HG02588 (cell line): ENCODE results near the gene DLL3.
A peak's percentile ranks its signal among the peaks of the same experiment; 100 is the strongest.

Source experiments
- ATAC-seq: cut with Tn5 transposase; IDR thresholded peaks from one replicate; pipeline ENCODE4 v1.9.1; 2021; ENCODE audit warnings: mild to moderate bottlenecking, moderate library complexity; ENCODE audit not compliant: unreplicated experiment

DLL3 gene

GRCh38 chr19:39481229-39481545, 17.6 kb upstream of the DLL3 start:
- ATAC-seq, result no peak

GRCh38 chr19:39481676-39482075, 17.1 kb upstream of the DLL3 start:
- ATAC-seq, result no peak

GRCh38 chr19:39483141-39483540, 15.6 kb upstream of the DLL3 start:
- ATAC-seq, result no peak

DNA sequence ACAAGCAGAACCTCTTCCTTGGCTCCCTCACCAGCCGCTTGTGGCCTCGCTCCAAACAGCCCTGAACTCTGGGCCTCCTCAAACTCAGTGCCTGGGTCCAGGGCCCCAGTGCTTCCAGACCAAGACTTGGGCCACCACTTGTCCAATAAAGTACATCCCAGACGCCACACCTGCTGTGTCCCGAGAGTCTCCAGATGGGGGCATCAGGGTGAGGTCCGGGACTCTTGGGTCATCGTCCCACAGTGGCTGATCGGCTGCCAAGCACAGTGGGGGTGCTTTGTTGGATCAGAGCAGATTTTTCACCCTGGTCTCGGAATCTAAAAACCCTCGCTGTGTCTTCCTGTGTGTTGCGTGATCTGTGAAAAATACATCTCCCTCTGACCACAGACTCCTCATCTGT, 9.0 kb upstream of the DLL3 start:
- ATAC-seq, result no peak

DNA sequence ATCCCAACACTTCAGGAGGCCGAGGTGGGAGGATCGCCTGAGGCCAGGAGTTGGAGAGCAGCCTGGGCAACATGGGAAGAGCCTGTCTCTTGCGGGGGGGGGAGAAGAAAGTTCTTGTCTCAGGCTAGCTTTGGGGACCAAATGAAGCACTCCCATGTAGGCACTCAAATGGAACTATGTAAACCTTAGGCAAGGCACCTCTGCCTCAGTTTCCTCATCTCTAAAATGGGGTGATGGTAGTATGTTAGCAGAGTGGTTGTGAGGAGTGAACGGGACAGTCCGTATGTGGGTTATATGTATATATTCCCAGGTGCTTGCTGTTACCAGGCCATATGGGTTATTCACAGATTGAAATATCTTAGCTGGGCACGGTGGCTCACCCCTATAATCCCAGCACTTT, 6.5 kb upstream of the DLL3 start:
- no peak for ATAC-seq

- ATAC-seq, result no peak
These were observed 6.0 kb upstream of the DLL3 start for GRCh38 chr19:39492788-39493187.

GRCh38 chr19:39494661-39495060, 4.1 kb upstream of the DLL3 start:
- no peak for ATAC-seq

GRCh38 chr19:39496063-39496462, 2.7 kb upstream of the DLL3 start:
- no peak for ATAC-seq

DNA sequence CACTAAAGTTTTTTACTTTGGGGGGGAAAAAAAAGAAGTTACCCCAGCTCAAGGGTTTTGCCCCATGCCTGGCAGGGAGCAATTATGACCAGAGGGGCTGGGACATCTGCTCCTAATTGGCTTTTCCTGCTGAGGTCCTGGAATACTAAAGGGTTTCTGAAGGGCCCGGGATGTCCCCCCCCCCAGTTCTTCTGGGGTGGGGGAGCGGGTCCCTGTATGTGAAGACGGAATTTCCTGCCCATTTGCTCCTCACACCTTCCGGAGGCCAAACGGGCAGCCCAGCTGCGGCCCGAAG, 1.1 kb upstream of the DLL3 start:
- ATAC-seq, result no peak

DNA sequence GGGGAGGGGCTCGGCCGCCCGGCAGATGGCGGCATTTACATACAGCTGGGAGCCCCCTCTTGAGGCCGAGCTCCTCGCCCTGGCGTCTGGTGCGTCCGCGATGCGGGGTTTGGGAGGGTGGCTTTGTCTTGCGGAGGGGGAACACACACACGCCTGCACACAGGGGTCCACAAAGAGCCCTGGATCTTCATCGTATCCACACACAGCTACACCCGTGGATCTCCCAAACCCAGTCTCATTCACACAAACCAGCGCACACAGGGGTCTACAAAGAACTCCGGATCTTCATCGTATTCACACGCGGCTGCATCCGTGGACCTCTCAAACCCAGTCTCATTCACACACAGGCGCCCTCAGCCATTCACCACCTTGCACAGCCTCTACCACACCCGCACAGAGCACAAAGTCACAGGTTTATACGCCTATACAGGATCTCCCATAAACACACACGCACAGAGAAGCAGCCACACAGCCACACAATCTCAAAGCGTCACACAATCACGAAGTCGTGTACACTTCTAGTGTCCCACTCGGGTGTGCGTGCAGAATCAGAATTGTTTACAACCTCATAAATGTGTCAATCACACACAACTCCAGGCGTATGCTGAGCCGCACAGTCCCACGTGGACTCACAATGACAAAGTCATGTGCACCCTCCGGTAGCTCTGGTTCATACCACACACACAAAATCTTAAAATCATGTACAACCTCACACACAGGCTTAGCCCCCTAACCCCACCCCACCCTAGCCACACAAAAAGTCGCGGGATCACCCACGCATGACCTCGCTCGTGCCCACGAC, 550 bp upstream of the DLL3 start:
- no peak for ATAC-seq

GRCh38 chr19:39499932-39500331, 1.2 kb downstream of the DLL3 start:
- no peak for ATAC-seq

GRCh38 chr19:39500543-39500942, 1.8 kb downstream of the DLL3 start:
- ATAC-seq, result no peak

DNA sequence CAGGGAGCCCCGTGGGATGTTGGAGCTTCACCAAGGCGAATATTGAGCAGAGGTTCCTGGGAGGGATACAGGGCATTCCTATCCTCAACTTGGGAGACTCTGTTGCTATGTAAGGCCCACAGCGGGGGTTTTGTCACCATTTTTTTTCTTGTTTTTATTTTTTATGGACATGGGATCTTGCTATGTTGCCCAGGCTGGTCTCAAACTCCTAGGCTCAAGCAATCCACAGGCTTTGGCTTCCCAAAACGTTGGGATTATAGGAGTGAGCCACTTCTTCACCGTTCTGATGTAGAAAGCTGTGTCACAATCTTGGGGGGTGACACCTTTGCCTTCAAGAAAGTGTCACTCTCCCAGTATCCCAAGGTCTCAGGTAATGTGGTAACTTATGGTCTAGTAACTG, 2.6 kb downstream of the DLL3 start:
- no peak for ATAC-seq

DNA sequence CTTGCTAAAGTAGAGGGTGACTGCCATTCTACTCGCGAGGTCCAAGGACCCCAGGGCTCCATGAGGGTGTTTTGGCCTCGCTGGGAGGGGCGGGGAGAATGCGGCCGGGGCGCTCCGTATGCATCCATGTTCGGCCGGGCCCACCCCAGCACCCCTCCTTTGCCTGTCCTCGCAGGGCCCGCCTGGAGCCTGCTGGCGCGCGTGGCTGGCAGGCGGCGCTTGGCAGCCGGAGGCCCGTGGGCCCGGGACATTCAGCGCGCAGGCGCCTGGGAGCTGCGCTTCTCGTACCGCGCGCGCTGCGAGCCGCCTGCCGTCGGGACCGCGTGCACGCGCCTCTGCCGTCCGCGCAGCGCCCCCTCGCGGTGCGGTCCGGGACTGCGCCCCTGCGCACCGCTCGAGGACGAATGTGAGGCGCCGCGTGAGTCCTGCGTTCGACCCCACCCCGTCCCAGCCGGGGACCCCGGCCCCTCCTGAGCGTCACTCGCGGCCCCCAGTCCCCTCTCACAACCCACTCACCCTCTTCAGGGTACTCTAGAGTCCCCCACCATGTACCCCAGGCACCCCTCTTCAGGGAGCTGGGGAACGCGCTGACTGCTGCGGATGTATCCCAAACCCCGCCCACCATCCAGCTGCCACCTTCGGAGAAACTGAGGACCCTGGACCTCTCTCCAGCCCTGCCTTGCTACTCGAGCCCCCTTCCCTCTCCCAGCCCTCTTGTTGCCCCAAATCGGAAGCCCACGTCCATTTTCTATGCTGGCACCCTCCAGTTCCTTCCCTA, 4.1 kb downstream of the DLL3 start:
- no peak for ATAC-seq

DNA sequence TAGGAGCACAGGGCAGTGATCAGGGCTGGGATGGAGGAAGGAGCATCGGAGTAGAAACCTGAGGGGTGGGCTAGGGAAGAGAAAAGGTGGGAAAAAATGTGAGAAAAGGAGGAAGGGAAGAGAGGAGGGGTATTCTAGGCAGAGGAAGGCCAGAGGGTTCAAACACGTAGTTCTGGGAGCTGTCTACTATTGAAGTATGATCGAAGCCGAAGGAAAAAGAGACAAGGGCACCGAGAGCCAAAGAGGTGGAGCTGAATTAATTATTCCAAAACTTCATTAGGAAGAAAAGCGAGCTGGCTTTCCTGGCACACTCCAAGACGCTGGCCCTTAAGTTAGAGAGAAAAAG, 7.8 kb downstream of the DLL3 start:
- ATAC-seq, result no peak

GRCh38 chr19:39506944-39507714, 8.4 kb downstream of the DLL3 start:
- ATAC-seq, result peak; percentile 51

DNA sequence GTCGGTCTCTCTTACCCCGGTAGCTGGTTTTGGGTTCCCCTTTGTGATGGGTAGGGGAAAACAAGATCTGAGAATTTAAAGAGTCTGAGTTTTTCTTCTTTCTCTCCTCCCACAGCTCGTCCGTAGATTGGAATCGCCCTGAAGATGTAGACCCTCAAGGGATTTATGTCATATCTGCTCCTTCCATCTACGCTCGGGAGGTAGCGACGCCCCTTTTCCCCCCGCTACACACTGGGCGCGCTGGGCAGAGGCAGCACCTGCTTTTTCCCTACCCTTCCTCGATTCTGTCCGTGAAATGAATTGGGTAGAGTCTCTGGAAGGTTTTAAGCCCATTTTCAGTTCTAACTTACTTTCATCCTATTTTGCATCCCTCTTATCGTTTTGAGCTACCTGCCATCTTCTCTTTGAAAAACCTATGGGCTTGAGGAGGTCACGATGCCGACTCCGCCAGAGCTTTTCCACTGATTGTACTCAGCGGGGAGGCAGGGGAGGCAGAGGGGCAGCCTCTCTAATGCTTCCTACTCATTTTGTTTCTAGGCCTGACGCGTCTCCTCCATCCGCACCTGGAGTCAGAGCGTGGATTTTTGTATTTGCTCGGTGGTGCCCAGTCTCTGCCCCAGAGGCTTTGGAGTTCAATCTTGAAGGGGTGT, 9.1 kb downstream of the DLL3 start:
- ATAC-seq, result no peak

DNA sequence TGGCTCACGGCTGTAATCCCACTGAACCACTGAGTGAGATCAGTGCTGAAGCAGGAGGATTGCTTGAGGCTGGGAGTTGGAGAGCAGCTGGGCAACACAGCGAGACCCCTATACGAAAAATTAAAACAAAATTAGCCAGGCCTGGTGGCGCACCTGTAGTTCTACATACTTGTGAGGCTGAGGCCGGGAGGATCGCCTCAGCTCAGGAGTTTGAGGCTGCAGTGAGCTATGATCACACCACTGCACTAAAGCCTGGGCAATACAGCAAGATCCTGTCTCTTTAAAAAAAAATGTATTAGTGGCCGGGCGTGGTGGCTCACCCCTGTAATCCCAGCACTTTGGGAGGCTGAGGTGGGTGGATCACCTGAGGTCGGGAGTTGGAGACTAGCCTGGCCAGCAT, 9.9 kb downstream of the DLL3 start:
- ATAC-seq, result no peak

GRCh38 chr19:39509233-39509632, 10.5 kb downstream of the DLL3 start:
- no peak for ATAC-seq

DNA sequence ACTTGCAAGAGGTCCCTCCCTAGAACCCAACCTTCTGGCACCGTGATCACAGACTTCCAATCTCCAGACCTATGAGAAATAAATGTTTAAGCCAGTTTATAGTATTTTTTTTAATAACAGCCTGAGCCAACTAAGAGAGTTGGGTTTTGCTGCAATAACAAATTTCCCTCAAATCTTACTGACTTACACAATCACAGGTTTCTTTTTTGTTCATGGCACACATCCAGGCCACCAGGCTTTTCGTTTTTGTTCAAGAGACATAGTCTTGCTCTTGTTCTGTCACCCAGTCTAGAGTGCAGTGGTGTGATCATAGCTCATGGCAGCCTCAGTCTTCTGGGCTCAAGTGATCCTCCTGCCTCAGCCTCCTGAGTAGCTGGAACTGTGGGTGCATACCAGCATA, 14.2 kb downstream of the DLL3 start:
- no peak for ATAC-seq

GRCh38 chr19:39514840-39515550, 16.2 kb downstream of the DLL3 start, which contains the start of gene SELENOV:
Gene SELENOV (plus strand): TSS chr19:39515139. CDS start chr19:39515213, 74 bp downstream.
- no peak for ATAC-seq
